HUES6 (cell line): Measurements from ENCODE around the gene CINP.
"Not testable (repeated sequence)": the region's sequence is repeated elsewhere in the genome, so short reads cannot be mapped to it uniquely, and the experiment has no call there.

ENCODE experiments used
- H3K27ac ChIP-seq: 2 replicates; pipeline ENCODE4 v1.7.0; 2013; ENCODE audit warnings: low read depth, mild to moderate bottlenecking, low read length, inconsistent platforms
- H3K27me3 ChIP-seq: 2 replicates; pipeline ENCODE4 v1.6.1; 2013; ENCODE audit warnings: low read length; ENCODE audit not compliant: control insufficient read depth, insufficient read depth
- H3K36me3 ChIP-seq: 2 replicates; pipeline ENCODE4 v1.6.1; 2013; ENCODE audit warnings: low read length; ENCODE audit not compliant: control insufficient read depth, insufficient read depth
- H3K4me1 ChIP-seq: 2 replicates; pipeline ENCODE4 v1.6.1; 2013; ENCODE audit warnings: low read length; ENCODE audit not compliant: control insufficient read depth, insufficient read depth
- H3K4me3 ChIP-seq: 2 replicates; pipeline ENCODE4 v1.5.1; 2013; ENCODE audit warnings: low read depth, low read length
- H3K9ac ChIP-seq: one replicate; pipeline ENCODE4 v1.6.1; 2013; ENCODE audit warnings: mild to moderate bottlenecking, low read length
- H3K9me3 ChIP-seq: 2 replicates; pipeline ENCODE4 v1.6.1; 2013; ENCODE audit warnings: low read depth, low read length; ENCODE audit not compliant: control insufficient read depth, insufficient read depth

CINP gene

DNA sequence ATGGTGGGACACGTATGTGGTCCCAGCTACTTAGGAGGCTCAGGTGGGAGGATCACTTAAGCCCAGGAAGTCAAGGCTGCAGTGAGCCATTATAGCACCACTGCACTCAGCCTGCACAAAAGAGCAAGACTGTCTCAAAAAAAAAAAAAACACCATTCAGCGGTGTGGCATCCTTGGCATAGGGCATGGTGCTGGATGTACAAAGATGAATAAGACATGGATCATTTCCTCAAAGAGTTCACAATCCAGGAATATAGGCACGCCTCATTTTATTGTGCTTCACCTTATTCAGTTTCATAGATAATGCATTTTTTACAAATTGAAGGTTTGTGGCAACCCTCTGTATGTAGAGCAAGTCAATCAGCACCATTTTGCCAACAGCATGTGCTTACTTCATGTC lies 6.4 kb downstream of the CINP start:
- peaks cover 56% of the 10 kb centered on the region for H3K36me3 ChIP-seq
- H3K4me1 ChIP-seq = no peaks in the 10 kb centered on the region
- no peak overlapping the region for H3K9ac ChIP-seq
- H3K27me3 ChIP-seq = no peaks in the 10 kb centered on the region
- no peak overlapping the region for H3K27ac ChIP-seq
- H3K4me3 ChIP-seq = no peak overlapping the region
- no peaks in the 10 kb centered on the region for H3K9me3 ChIP-seq

DNA sequence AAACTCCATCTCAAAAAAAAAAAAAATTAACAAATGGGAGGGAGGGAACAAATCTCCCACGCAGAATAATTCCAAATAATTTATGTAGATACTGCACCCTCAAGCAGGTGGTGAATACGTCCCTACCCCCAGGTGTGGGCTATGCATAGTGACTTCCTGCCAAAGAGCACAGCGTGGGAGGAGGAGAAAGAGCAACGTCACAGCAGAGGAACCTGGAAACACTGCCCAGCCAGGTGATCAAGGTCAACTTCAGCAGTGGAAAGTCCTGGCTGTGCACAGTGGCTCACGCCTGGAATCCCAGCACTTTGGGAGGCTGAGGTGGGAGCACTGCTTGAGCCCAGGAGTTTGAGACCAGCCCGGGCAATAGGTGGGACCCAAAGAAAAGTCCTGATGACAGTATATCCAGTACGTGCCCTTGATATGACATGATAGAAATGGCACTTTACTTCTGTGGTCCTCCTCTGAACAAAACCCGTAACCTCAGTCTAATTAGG lies 9.5 kb downstream of the CINP start:
- H3K36me3 ChIP-seq = peaks cover 69% of the 10 kb centered on the region
- H3K27me3 ChIP-seq = no peaks in the 10 kb centered on the region
- H3K27ac ChIP-seq = no peak overlapping the region
- no peak overlapping the region for H3K4me3 ChIP-seq
- H3K9ac ChIP-seq = no peak overlapping the region
- H3K9me3 ChIP-seq = no peaks in the 10 kb centered on the region
- no peaks in the 10 kb centered on the region for H3K4me1 ChIP-seq

- peaks cover 68% of the 10 kb centered on the region for H3K36me3 ChIP-seq
Measured at GRCh38 chr14:102352213-102352612, 10.5 kb downstream of the CINP start.

DNA sequence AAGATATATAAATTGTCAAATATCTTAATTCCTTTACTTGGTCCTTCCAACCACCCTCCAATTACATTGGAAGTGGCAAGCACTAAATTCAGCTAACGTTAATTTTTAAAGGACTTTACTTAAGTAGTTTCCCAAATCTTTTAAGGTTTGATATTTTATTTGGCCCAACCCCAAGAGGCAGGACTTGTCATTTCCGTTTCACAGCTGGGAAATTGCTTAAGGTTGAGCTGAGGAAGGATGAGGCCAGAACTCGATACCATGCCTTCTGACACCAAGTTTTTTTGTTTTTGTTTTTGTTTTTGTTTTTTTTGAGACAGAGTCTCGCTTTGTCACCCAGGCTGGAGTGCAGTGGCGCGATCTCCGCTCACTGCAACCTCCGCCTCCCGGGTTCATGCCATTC lies 11.1 kb downstream of the CINP start:
- H3K4me3 ChIP-seq, H3K9me3 ChIP-seq, H3K9ac ChIP-seq, H3K4me1 ChIP-seq, H3K27ac ChIP-seq, H3K27me3 ChIP-seq: not testable (repeated sequence)
- H3K36me3 ChIP-seq = peaks cover 72% of the 10 kb centered on the region

More at GRCh38 chr14:102352213-102352612, 10.5 kb downstream of the CINP start:
- Histone ChIP-seq H3K9ac (no peak overlapping the region), H3K4me1 (no peaks in the 10 kb centered on the region), H3K4me3 (no peak overlapping the region), H3K27ac (no peak overlapping the region), H3K27me3 (no peaks in the 10 kb centered on the region), H3K9me3 (no peaks in the 10 kb centered on the region)

- no peaks in the 10 kb centered on the region for H3K4me1 ChIP-seq
- no peaks in the 10 kb centered on the region for H3K9me3 ChIP-seq
- H3K27ac ChIP-seq = no peak overlapping the region
- H3K4me3 ChIP-seq = no peak overlapping the region
- H3K9ac ChIP-seq = no peak overlapping the region
- H3K27me3 ChIP-seq = no peaks in the 10 kb centered on the region
- peaks cover 67% of the 10 kb centered on the region for H3K36me3 ChIP-seq
Measured at GRCh38 chr14:102351023-102351422, 11.7 kb downstream of the CINP start.

DNA sequence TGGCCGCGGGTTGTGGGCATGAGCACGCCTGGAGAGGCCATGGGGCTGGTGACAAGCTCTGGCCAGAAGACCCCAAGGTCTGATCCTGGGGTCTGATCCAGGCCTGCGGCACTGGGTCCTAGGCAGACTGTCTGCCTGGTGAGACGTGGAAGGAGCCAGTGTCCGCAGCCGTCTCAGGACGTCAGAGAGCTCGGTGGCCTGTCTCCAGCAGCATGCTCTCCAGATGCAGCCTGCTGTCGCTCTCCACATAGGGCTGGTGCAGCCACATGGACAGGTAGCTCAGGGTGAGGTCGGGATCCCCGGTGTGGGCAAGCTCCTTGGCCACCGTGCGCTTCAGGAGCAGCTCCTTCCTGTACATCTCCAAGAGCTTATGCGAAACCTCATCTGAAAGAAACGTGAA lies 14.3 kb downstream of the CINP start:
- Histone ChIP-seq H3K4me3 (no peak overlapping the region), H3K9me3 (no peaks in the 10 kb centered on the region), H3K27ac (no peak overlapping the region), H3K27me3 (no peaks in the 10 kb centered on the region), H3K4me1 (no peaks in the 10 kb centered on the region), H3K9ac (no peak overlapping the region), H3K36me3 (peaks cover 65% of the 10 kb centered on the region)

DNA sequence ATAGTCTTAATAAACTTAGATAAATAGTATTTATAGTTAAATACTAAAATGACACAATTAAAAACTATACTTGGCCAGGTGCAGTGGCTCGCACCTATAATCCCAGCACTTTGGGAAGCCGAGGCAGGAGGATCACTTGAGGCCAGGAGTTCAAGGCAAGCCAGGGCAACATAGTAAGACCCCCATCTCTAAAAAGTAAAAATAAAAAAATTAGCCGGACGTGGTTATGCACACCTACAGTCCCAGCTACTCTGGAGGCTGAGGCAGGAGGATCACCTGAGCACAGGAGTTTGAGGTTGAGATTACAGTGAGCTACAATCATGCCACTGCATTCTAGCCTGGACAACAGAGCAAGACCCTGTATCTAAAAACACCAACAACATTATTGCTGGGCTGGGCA lies 16.0 kb downstream of the CINP start:
- H3K9me3 ChIP-seq = no peaks in the 10 kb centered on the region
- H3K4me1 ChIP-seq = no peaks in the 10 kb centered on the region
- no peak overlapping the region for H3K4me3 ChIP-seq
- H3K27me3 ChIP-seq = no peaks in the 10 kb centered on the region
- H3K36me3 ChIP-seq = peaks cover 68% of the 10 kb centered on the region
- H3K9ac ChIP-seq = no peak overlapping the region
- H3K27ac ChIP-seq = no peak overlapping the region

DNA sequence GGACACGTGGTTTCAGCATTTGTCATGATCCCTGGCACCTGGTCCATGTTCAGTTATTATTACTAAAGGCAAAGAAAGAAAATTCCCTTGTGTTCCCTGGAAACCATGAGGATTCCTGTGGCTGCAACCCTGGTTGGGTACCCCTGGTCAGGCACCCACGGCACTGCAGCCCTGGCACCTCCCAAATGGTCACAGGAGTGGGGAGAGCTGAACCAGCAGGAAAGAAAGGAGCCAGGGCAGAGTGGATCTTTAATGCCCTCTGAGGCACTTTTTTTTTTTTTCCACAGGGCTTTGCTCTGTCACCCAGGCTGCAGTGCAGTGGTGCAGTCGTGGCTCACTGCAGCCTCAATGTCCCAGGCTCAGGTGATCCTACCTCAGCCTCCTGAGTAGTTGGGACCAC lies 17.5 kb downstream of the CINP start:
- Histone ChIP-seq H3K27ac (no peak overlapping the region), H3K4me1 (no peaks in the 10 kb centered on the region), H3K9ac (no peak overlapping the region), H3K9me3 (no peaks in the 10 kb centered on the region), H3K4me3 (no peak overlapping the region), H3K36me3 (peaks cover 75% of the 10 kb centered on the region), H3K27me3 (no peaks in the 10 kb centered on the region)

GRCh38 chr14:102344485-102344884 lies 18.2 kb downstream of the CINP start:
- H3K27ac ChIP-seq = no peak overlapping the region
- no peaks in the 10 kb centered on the region for H3K4me1 ChIP-seq
- H3K4me3 ChIP-seq = no peak overlapping the region
- H3K36me3 ChIP-seq = peaks cover 74% of the 10 kb centered on the region
- H3K27me3 ChIP-seq = no peaks in the 10 kb centered on the region
- H3K9ac ChIP-seq = no peak overlapping the region
- H3K9me3 ChIP-seq = no peaks in the 10 kb centered on the region

DNA sequence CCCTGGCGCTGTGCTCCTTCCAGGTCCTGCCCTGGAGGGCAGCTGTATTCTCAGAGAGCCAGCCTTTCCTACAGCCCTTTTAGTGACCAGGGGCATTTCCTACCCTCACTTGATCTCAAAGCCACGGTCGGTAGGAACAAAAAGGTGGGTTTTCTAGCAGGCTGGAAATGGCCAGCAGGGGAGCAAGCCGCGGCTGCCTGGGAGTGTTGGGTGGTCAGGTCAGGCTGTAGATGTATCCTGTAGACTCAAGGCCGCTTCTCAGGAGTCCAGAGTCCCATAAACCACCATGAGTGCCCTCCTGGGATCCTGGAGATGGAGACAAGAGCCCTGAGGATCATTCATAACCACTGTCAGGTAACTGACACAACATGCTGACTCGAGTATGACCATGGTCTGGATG lies 18.6 kb downstream of the CINP start:
- no peaks in the 10 kb centered on the region for H3K9me3 ChIP-seq
- H3K4me3 ChIP-seq = no peak overlapping the region
- H3K27me3 ChIP-seq = no peaks in the 10 kb centered on the region
- no peaks in the 10 kb centered on the region for H3K4me1 ChIP-seq
- H3K27ac ChIP-seq = no peak overlapping the region
- peaks cover 73% of the 10 kb centered on the region for H3K36me3 ChIP-seq
- H3K9ac ChIP-seq = no peak overlapping the region

DNA sequence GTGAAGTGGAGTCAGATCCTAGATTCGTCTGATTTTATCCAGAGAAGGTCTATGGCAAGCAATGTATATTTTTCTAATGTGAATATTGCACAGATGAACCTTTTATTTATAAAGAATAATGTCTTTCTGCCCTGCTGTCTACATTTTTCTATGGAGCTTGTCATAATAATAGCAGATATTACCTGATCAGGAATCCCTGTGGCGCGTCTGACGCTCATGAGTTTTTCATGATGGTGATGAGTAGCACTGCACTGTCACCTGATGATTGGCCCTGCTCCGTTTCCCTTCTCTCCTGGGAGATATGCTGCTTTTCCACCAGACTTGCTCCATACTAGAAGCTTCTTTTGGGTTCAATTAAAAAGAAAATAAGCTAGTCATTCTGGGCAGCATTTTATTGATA lies 20.5 kb downstream of the CINP start:
- Histone ChIP-seq H3K9ac (no peak overlapping the region), H3K27ac (no peak overlapping the region), H3K36me3 (peaks cover 69% of the 10 kb centered on the region), H3K9me3 (no peaks in the 10 kb centered on the region), H3K27me3 (no peaks in the 10 kb centered on the region), H3K4me1 (no peaks in the 10 kb centered on the region), H3K4me3 (no peak overlapping the region)

DNA sequence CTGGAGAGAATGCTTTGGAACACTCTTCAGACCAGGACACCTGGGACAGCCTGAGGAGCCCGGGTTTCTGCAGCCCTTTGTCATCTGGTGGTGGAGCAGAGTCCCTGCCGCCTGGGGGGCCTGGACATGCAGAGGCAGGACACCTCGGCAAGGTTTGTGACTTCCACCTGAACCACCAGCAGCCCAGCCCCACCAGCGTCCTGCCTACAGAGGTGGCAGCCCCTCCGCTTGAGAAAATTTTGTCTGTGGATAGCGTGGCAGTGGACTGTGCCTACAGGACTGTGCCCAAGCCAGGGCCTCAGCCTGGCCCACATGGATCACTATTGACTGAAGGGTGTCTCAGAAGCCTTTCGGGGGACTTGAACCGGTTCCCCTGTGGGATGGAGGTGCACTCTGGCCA lies 21.1 kb downstream of the CINP start:
- no peak overlapping the region for H3K4me3 ChIP-seq
- H3K27me3 ChIP-seq = no peaks in the 10 kb centered on the region
- no peaks in the 10 kb centered on the region for H3K4me1 ChIP-seq
- peaks cover 67% of the 10 kb centered on the region for H3K36me3 ChIP-seq
- no peaks in the 10 kb centered on the region for H3K9me3 ChIP-seq
- H3K9ac ChIP-seq = no peak overlapping the region
- H3K27ac ChIP-seq = 0 out of 2 replicates have a peak overlapping the region, but pooled peaks have one; percentile 18
